ENCODE measurements around the gene N4BP3. TPM values are rescaled to one million over a fixed set of nuclear protein-coding genes. Genes with fewer than 3 reads are reported as not detected.
A peak's percentile ranks its signal among the peaks of the same experiment; 100 is the strongest.
"Not testable (repeated sequence)": the region's sequence is repeated elsewhere in the genome, so short reads cannot be mapped to it uniquely, and the experiment has no call there.

N4BP3 gene
- total RNA-seq, 1 experiment from 2014 or later: 4.8 TPM

GRCh38 chr5:178129296-178129695, 16.0 kb downstream of the N4BP3 start:
- H3K27ac Mint-ChIP-seq (ENCODE audit: unreplicated experiment): no peak overlapping the region
- intact Hi-C loops (cut with micrococcal nuclease; ENCODE audit: unreplicated experiment): no loop called here
- CTCF ChIA-PET: no interaction called here
- no peaks in the 10 kb centered on the region for H3K27me3 Mint-ChIP-seq (ENCODE audit: unreplicated experiment)
- H3K4me1 Mint-ChIP-seq (ENCODE audit: low read depth, unreplicated experiment): peaks cover 25% of the 10 kb centered on the region
- DNase-seq: no peak
- no peak overlapping the region for H3K4me3 Mint-ChIP-seq (ENCODE audit: low read depth, unreplicated experiment)
- no peak for TF ChIP-seq CTCF (IDR thresholded peaks at IDR 0.05; ENCODE audit: unreplicated experiment)
- BruUV-seq (replicated peaks): no TSS peak
- no peaks in the 10 kb centered on the region for H3K9me3 Mint-ChIP-seq (ENCODE audit: low read depth, unreplicated experiment)
- H3K36me3 Mint-ChIP-seq (ENCODE audit: insufficient read depth, unreplicated experiment): peaks cover 34% of the 10 kb centered on the region

DNA sequence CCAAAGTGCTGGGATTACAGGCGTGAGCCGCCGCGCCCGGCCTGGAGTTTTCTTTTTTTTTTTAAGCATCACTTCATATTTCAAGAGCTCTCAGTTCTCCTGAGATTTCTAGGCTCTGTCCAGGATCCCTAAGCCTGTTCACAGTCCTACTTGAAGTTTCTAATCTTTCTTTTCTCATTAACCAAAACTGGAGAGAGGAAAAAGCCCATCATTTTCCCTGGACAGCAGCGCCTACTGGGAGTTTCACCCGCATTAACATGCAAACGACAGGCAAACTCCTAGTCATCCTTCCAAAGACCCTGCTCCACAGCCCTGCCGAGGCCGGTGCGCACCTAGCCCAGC, 16.9 kb downstream of the N4BP3 start:
- H3K27me3 Mint-ChIP-seq (ENCODE audit: unreplicated experiment); BruUV-seq (replicated peaks); H3K9me3 Mint-ChIP-seq (ENCODE audit: low read depth, unreplicated experiment); DNase-seq; intact Hi-C loops (cut with micrococcal nuclease; ENCODE audit: unreplicated experiment); H3K27ac Mint-ChIP-seq (ENCODE audit: unreplicated experiment): not testable (repeated sequence)
- CTCF ChIA-PET: interaction anchor here (0.7 to 1.0 kb wide), 3 partner anchors 54 to 832 kb away, joined by 5 read pairs; no protein-coding TSS in a partner anchor
- H3K4me3 Mint-ChIP-seq (ENCODE audit: low read depth, unreplicated experiment): peak overlapping the region; percentile 60
- peaks cover 16% of the 10 kb centered on the region for H3K4me1 Mint-ChIP-seq (ENCODE audit: low read depth, unreplicated experiment)
- H3K36me3 Mint-ChIP-seq (ENCODE audit: insufficient read depth, unreplicated experiment): peaks cover 27% of the 10 kb centered on the region

DNA sequence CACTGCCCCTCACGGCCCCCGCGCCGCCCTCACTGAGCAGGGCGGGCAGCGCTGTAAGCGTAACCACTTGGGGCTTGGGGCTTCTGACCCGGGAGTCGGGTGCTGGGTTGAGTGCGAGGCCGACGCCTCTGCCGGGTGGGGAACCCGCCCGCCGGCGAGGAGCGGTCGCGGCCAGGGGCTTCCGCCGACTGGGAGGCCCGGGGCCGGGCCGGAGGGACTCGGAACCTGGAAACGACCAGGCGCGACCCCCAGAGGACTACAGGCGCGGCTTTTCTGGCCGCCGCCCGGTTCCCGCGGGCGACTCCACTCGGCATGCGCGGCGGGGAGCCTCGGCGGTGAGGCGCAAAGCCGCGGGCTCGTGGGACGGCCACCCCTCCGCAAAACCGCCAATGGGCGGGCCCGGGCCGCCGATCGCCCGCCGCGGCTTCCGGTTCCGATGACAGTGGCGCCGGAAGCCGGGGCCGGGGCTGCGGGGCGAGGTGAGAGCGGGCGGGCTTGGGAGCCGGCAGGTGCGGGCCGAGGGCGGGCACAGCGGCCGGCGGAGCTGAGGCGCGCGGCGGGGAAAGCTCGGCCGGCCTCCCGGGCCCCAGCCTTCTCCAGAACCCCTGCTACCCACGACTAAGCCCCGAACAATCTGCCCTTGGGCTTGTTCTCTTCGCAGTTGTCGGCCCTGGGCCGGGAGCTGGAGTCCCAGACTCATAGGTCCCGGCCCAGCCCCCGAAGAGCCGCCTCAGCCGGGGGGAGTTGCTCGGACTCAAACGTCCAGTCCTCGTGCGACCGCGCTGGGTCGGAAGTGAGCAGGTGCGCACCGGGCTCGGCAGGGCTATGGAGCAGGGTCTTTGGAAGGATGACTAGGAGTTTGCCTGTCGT, 17.5 kb downstream of the N4BP3 start, which contains the start of gene RMND5B:
RMND5B (plus strand) TSS at position 439 of the 870 bp plus-strand sequence. CDS start 7,106 bp downstream, outside the sequence.
- intact Hi-C loops (cut with micrococcal nuclease; ENCODE audit: unreplicated experiment): no loop called here
- DNase-seq: peak; percentile 91
- no peak for TF ChIP-seq CTCF (IDR thresholded peaks at IDR 0.05; ENCODE audit: unreplicated experiment)
- H3K9me3 Mint-ChIP-seq (ENCODE audit: low read depth, unreplicated experiment): no peaks in the 10 kb centered on the region
- CTCF ChIA-PET: interaction anchor here (0.7 to 1.6 kb wide), 4 partner anchors 53 to 832 kb away, joined by 4 to 5 read pairs (median 5); no protein-coding TSS in a partner anchor
- peaks cover 13% of the 10 kb centered on the region for H3K4me1 Mint-ChIP-seq (ENCODE audit: low read depth, unreplicated experiment)
- H3K27ac Mint-ChIP-seq (ENCODE audit: unreplicated experiment): peak within 1 kb of the TSS; percentile 1
- no peaks in the 10 kb centered on the region for H3K27me3 Mint-ChIP-seq (ENCODE audit: unreplicated experiment)
- peaks cover 31% of the 10 kb centered on the region for H3K36me3 Mint-ChIP-seq (ENCODE audit: insufficient read depth, unreplicated experiment)
- TSS peak; percentile 34 for BruUV-seq (replicated peaks)
- peak within 1 kb of the TSS; percentile 60 for H3K4me3 Mint-ChIP-seq (ENCODE audit: low read depth, unreplicated experiment)

DNA sequence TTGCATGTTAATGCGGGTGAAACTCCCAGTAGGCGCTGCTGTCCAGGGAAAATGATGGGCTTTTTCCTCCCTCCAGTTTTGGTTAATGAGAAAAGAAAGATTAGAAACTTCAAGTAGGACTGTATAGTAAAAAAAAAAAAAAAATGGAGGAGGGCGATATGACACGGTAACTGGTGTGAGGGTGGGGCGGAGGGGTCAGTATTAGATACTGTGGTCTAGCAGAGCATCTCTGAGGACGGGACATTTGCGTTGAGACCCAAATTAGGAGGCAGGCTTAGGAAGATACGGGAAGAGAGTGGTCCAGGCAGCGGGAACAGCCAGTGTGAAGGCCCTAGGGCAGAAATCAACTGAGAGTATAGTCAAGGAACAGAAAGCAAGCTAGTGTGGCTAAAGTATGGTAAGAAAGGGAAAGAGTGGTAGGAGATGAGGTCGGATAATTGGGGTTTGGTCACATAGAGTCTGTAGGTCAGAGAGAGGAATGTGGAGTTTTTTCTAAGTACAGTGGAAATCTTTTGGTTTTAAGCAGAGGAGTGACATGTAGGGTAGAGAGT, 18.2 kb downstream of the N4BP3 start:
- no TSS peak for BruUV-seq (replicated peaks)
- peaks cover 36% of the 10 kb centered on the region for H3K36me3 Mint-ChIP-seq (ENCODE audit: insufficient read depth, unreplicated experiment)
- CTCF ChIA-PET: interaction anchor here (0.7 to 1.6 kb wide), 3 partner anchors 38 to 56 kb away, joined by 3 to 6 read pairs (median 4); no protein-coding TSS in a partner anchor
- no peaks in the 10 kb centered on the region for H3K9me3 Mint-ChIP-seq (ENCODE audit: low read depth, unreplicated experiment)
- intact Hi-C loops (cut with micrococcal nuclease; ENCODE audit: unreplicated experiment): no loop called here
- H3K27ac Mint-ChIP-seq (ENCODE audit: unreplicated experiment): peak overlapping the region; percentile 1
- no peaks in the 10 kb centered on the region for H3K27me3 Mint-ChIP-seq (ENCODE audit: unreplicated experiment)
- no peak for TF ChIP-seq CTCF (IDR thresholded peaks at IDR 0.05; ENCODE audit: unreplicated experiment)
- peaks cover 13% of the 10 kb centered on the region for H3K4me1 Mint-ChIP-seq (ENCODE audit: low read depth, unreplicated experiment)
- peak overlapping the region; percentile 60 for H3K4me3 Mint-ChIP-seq (ENCODE audit: low read depth, unreplicated experiment)
- no peak for DNase-seq
